CD4-positive, alpha-beta T cell treated with Interleukin-4 for 1 hour (primary cell): ENCODE data around the gene HOXA4.

Experiments
- DNase-seq, 2 donors: peaks; one replicate each; pipeline ENCODE4 v3.0.0-alpha.2; 2020 to 2022

Gene HOXA4

DNA sequence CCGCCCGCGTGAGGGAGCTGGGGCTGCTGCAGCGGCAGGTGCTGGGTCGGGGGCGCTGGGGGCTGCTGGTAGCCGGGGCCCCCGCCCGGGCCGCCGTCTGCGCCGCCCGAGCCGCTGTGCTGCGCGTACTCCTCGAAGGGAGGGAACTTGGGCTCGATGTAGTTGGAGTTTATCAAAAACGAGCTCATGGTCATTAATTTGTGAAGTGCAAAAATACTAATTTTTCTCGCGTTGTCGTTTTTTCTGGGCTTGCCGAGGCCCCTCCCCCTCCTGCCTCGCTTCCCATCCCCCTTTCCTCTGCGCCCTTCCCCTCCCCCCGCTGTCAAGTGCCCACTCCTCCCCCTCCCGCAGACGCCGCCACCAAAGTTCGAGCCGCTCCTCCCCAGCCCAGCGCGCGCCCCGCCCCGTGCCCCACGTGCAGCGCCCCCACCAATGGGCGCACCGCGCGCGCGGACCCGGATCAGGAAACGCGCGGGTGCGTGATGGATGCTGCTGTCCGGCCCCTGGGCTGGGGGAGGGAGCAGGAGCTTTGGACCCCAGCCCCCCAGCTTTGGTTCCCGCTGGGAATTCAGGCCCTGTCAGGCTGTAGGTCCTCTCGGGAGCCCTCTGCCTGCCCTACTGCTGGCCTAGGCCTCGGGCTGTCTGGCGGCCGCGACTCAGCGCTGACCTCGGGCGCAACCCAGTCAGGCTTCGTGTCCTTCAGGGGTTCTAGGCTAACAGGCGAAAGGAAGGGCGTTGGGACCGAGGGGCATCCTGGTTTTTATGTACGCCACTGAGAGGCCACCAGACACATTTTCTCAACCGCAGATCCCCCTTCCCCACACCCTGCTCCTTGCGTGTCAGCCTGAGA, at the start of gene HOXA4:
Gene HOXA4, minus strand, starts transcription at position 218 of the 850 bp plus-strand sequence. Its CDS starts 24 bp downstream, at position 194.
- DNase-seq = peak; percentile 77 to 87

DNA sequence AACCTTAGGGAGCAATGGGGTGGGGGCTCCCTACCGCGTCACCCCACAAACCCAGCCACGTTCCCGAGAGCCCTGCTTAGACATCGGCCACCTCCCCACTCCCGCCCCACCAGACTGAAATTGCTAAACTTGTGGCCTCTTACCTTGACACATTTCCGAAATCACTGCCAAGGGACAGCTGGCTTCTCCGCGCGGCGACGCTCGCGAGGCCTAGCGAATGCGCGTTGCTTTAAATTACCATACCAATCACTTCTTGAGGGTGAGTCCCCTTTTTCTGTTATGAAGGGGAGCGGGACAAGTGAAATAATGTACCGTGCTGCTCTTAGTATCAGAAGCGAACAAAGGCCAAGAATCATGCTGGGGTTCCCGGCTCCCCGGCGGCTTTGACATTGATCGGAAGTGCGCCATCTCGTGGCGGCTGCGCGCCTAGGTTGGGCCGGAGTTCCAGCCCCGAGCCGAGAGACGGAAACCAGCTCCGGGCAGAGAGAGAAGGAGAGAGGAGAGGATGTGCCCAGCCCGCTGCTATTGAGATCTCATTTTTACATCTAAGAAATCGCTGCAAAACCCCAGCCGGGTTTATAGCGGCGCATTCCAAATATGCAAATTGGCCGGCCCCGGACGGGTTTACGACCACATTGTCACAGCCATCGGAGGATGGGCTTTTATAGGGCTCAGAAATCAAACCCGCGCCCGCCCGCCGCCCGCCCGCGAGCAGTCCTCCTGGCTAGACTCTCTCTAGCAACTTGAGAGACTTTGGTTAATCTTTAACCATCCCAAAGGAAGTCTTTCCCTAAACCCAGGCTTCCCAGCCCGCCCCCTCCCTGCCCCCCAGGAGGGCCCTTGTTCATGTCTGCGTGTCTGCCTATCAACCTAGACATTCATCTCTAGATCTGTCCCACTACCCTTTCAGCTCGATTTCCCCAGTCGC, 49.2 kb upstream of the HOXA4 start:
- DNase-seq = peak; percentile 55 to 62

DNA sequence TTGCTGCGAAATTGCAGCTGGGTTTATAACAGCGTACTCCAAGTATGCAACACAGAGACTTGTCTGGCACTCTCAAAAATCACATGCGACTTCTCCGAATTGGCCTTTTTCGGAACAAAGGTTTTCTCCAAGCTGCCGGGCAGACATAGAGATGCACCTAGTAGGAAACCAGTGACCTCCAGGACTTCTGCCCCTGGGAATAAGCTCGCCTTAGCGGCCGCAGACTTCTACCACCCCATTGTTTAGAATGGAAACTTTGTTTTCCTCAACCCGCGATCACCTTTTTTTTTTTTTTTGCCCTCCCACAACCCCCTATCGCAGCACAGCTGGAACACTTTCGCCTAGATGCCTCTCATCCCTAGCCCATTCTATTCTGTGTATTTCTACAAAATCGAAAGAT, 48.5 kb upstream of the HOXA4 start:
- no peak for DNase-seq

DNA sequence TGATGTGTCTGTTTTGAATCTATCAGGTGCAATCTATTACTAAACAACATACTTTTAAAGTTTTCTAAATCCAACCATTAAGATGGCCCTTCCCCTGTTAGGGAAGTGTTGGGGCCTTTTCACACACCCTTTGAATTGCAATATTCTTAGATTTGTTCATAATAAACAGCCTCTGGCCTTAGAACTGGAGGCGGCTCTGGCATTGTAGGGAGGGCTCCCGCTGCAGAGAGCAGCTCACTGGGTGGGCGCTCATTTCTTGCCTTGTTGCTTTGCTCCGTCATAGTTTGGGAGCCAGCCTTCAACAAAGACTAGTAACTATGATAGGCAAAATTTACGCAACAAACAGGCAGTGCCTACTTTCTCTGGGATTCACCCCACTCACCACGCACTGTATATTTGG, 47.8 kb upstream of the HOXA4 start:
- no peak for DNase-seq

DNA sequence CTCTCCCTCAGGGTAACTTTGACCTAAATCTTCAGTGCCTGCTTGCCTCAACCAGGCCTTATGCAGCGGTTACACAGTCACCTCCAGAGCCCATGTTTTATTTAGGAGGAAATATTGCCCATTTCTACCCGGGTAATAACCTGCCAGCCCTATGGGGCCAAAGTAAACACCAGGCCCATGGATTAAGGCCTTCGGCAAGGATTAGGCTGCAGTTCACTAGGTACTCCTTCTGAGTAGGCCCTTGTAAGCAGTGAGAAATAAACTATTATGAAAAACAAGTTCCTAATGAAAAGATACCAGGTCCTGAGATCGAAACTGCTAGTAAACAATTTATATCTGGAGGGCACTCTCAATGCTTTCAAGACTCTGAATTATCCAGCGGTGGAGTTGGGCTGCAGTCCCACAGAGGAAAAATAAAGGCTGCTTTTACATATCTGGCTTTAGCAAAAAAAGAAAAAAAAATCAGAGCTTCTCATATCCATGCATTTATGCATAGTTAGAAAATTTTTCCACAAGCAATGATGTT, 47.3 kb upstream of the HOXA4 start:
- no peak for DNase-seq

DNA sequence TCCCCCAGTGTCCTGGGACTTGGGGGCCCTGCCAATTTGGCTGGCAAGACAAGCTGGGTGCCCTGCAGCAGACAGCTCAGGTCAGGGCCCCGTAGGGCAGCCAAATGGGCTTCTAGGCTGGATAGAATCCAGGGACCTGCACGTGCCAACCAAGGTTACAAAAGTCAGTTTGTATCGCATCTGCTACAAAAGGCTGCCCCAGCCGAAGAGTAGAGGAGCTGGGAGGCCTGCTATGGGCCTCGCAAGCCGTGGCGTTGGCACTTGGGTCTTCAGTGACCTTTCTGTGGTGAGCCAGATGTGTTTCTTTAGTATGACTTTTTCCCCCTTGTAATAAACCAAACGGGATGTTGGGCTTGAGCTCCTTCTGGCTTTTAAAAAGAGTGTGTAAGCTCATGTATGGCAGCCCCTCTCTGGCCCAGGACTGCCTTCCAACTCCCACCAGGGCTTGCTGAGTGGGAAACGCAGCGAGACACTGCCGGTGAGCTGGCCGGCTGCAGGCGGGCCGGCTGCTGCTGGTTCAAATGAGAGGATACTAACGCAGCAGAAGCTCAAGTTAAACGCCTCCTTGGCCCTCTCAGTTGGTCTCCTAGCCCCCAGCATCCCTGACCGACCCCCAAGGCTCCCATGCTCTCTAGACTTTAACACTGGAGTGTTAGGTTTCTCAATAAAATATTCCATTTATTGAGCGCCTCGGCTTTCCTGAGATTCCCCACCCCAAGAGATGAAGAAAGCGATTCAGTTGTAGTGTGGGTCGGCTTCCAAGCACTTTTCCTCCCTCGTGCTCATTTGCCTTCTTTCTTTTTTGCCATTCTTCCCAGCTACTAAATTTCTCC, 46.6 kb upstream of the HOXA4 start:
- peak in 1 of 2 donors; percentile 8 for DNase-seq

DNA sequence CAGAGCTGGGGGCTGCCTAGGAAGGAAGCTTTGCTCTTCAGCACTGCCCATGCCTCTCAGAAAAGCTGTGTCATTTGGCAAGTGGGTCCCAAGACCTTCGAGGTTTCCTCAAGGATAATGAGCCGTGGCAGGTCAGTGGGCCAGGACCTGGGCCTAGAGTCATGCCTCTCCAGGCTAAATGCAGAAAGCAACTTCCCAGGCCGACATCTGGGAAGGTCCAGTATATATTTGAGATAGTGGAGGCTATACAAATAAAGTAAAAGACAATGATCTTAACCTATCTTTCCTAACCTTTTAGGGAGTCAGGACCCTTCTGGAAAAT, 45.9 kb upstream of the HOXA4 start:
- DNase-seq = no peak

DNA sequence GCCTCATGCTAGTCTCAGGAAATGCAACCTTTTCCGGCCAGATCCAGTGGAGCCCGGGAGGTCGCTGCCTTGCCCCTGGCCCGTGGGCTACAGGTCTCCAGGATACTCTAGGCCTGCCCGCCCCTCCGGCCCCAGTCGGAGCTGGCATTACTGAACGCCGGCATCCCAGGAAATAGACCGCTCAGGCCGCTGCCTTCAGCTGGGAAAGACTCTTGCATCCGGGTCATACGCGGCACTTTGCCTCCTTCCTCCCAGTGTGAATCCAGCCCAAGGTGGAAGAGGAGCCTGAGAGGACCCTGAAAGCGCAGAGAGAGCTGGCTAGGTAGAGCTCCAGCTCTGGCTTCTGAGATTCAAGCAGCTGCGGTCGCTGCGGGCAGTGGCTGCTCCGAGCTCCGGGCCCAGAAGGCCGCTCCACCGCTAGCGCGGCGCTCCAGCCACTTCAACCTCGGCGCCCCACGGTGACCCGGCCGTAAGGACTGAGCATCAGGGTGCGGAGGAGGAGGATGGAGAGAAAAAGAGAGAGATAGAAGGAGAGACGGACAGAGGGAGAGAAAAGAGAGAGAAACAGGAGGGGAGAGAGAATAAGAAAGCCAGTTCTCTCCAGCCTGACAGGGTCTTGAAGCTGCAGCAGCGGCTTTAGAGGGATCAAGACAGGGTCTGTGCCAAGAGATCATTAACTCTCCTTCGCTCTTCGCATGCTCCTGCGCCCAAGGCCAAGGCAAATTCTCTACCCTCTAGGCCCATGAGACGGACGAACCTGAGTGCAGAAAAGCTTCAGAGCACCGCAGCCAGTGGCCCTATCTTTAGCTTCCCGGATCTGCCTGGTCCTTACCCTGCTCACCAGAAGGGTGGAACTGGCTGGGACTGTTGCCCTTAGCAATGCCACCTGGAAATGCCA, 45.3 kb upstream of the HOXA4 start:
- DNase-seq = peak in 1 of 2 donors; percentile 9

DNA sequence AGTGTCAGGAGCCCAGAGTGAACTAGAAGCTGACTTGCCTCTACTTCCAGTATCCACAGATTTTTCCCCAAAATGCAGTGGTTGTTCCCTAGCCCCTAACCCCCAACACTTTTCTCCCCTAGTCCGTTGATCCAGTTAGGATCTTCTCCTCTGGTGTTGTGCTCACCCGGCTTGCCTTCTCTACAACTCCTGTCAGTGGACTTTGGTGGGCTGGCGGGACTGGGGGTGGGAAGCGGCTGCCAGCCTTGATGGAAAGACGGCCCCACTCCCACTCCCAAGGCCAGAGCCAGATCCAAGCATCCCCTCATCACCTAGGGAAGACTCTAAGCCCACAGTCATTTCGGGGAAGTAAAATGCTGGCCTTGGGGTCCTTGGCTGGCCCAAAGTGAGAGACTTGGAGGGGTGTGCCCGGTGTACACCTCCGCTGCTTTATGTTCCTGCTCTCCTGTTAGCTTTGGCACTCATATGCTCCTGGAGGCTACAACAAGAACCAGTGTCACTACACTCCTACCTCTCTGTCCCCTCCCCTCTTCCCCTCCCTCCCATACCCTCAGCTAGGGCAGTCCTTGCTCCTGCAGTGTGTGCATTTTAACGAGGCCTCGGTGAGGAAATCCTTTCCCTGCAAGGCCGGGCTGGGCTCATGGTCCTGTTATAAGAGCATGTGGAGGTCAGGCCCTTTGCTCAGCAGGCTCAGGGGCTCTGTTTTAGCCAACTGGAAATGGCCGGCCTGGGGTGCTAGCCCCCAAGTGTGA, 44.5 kb upstream of the HOXA4 start:
- DNase-seq = no peak

DNA sequence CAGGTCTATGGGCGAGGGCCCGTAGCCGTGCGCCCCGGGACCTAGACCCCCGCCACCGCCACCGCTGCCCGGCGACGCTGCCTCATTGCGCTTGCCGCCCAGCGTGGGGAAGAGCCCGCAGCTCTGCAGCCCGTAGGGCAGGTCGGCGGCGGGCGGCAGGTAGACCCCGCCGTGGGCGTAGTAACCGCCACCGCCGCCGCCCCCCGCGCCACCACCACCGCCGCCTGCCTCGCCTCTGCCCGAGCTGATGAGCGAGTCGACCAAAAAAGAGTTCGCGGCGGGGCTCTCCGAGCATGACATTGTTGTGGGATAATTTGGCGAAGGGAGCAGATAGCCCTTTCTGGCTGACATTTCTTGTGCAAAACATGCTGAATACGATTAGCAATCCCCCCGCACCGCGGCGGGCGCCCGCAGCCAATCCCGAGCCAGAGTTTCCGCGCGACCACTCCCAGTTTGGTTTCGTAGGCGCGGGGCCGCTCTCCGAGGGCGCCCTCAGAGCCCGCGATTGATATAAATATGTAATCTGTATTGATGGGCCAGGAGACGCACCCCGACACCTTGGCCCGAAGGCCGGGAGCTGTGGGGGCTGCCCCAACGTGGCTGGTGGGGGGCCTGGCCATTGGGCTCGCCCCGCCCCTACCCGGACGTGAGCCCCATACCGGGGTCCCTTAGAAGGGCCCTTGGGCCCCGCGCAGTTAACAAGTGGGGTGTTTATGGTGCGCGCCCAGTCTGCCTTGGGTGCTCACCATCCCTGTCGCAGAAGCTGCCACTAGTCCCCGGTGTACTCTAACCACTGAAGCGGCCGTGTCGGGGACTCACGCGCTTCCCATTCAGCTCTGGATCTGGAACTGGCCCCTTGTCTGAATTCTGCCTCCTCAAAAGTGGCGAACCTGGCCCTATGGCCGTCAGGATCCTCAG, 43.7 kb upstream of the HOXA4 start, which contains the start of gene HOXA10:
Gene HOXA10, minus strand, starts transcription at position 365 of the 918 bp plus-strand sequence. Its CDS starts 14 bp downstream, at position 351.
- peak in 1 of 2 donors; percentile 8 for DNase-seq

DNA sequence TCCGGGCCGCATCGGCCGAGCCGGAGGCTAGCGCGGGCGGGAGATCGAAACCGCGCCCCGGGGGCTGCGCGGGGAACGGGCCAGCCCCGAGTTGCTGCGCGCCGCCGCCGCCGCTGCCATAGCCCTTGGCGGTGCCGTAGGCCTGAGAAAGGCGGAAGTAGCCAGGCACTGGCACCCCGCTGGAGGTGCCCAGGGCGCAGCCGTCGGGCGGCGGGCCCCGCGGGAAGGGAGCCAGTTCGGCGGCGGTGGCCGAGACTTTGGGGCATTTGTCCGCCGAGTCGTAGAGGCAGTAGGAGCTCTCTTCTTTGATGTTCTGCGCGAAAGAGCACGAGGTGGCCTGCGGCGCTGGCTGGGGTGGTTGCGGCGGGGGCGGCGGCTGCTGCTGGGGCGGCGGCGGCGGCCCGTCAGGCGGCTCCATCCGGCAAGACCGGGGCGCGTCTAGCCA, 43.0 kb upstream of the HOXA4 start:
- peak; percentile 42 to 46 for DNase-seq

DNA sequence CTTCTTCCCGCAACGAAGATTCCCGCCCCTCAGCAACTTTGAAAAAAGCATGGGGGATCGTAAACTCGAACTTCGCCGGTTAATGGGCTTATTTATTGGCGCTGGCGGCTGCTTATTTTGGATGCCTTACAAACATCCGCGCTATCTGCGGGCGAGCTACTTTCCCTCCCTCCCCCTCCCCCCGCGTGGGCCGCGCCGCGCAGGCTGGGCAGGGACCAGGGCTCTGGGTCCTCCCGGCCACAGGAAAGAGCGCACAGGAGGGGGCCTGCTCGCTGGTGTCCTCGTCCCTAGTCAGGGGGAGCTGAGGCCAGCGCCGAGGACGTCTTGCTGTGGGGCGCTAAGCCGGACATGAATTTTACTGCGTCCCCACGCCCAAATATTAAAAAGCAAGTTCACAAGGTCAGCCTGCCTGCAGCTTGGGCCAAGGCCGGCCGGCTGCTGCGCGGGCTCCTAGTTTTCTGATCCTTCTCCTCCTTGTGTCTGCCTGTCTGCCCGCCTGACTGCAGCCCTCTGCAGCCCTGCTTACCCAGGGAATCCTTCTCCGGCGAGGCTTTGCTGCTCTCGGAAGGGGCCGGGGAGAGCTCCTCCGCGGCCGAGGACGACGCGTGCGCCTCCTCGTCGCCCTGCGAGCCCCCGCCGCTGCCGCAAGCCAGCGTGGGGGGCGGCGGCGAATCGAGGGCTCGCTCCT, 42.4 kb upstream of the HOXA4 start:
- peak in 1 of 2 donors; percentile 11 for DNase-seq

DNA sequence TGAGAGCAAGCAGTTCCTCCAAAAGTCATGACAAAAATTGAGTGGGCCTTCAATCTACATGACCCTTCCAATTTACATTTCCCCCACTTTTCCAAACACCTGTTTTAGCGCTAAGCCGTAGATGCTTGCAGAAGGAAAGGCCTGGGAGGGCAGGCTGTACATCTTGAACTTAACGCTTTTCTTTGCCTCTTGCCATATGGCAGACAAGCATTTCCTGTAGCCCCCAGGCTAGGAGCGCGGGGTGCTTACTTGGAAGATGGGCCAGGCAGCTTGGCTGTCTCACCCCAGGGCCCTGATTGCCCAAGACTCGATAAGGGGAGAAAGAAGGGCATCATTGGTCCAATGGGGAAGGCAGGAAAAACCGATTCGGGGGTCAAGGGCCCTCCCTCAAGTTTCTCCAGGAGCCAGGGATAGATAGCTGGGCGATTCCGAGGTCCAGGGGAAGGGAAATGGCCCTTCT, 41.8 kb upstream of the HOXA4 start:
- peak in 1 of 2 donors; percentile 10 for DNase-seq

DNA sequence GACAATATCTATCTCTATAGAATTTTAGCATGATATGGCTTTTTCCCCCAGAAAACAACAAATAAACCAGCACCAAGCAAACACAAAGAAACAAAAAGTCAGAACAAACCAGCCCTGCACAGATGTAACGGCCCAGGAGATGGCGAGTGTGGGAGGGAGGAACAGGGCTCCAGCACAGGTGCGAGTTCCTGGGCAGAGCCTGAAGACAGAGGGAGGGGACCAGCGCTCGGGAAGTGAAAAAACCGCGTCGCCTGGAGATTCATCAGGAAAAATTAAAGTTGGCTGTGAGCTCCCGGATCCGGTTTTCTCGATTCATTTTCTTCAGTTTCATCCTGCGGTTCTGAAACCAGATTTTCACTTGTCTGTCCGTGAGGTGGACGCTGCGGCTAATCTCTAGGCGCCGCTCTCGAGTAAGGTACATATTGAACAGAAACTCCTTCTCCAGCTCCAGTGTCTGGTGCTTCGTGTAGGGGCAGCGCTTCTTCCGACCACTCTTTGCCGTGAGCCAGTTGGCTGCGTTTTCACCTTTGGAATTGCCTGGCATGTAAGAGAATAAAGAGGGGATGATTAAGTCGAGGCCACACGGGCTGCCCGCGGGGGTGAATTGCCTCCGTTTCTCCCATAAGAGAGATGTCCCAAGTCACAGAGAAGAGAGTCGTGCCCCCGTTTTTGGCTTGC, 41.2 kb upstream of the HOXA4 start:
- DNase-seq = peak in 1 of 2 donors; percentile 10

DNA sequence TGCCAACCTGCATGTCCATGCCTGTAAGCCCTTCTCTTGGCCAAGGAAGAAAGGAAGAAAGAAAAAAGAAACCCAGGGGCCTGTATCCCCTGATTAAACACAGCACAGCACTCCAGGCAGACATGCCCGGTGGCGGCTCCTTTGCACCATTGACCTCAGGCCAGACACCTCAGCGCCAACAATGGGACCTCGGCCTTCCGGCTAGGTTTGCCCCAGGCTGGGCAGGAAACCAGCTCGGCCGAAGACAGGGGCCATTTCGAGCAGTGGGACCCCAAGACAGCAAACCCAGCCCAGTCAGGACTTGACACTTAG, 40.7 kb upstream of the HOXA4 start:
- DNase-seq = peak in 1 of 2 donors; percentile 11

DNA sequence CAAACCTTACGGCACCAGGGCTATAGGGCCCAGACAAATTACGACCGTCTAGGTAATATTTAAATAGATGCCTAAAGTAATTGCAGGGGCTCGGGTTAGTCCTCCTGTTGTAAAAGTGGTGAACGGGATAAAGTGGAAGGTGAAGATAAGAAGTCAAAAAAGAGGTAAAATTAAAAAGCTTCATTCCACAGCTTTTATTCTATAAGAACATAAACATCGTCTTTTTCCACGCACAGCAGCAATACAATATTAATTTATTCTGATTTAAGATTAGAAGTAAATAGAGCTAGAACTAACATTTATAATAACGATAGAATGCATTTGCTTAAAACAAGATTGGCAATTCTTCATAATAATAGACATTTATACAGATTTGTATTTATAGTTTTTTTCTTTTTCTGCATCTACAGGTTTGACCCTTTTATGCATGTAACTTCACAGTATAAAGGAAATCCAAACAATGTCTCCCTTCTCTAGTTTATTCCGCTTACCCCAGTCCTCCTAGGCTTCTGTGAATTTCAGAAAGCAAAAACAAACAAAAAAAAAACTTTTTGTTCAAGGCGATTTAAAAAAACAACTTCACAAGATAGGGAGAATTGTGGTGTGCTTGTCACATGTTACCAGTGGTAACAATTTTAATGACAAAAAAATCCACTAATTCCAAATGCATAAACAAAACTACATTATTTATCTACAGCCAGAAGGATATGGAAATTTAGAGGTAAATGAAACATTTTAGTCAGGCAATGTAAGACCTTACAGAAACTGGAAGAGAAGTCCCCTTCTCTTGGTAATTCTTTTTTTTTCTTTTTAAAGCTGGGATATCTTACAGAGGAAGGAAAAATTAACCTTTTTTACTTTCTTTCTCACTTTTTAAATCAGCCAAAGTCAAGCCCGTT, 40.1 kb upstream of the HOXA4 start:
- DNase-seq = no peak
